ENCODE data around the gene UGDH. TPM values are rescaled to one million over a fixed set of nuclear protein-coding genes. Genes with fewer than 3 reads are reported as not detected.
A peak's percentile ranks its signal among the peaks of the same experiment; 100 is the strongest.

UGDH gene
- total and polyA plus RNA-seq, 9 of the 15 experiments (the other 6 are each of a cell fraction or from before 2014, with no cell fraction given): 5.5 to 21.7 (median 16.2) TPM

- TF ChIP-seq CTCF (IDR thresholded peaks at IDR 0.05 in 2 of 3, conservative IDR thresholded peaks at IDR 0.05 in 1 of 3; ENCODE audit: insufficient read depth in 2 of 3, low read depth in 1 of 3, low read length in 3 of 3) (no peak; a peak in 1 of 6 replicates), SMAD2 (IDR thresholded peaks at IDR 0.05; ENCODE audit: low read depth, low read length) (no peak), POLR2B (IDR thresholded peaks at IDR 0.05; ENCODE audit: low read depth, partially characterized antibody) (peak; percentile 99), NKRF (IDR thresholded peaks at IDR 0.05; ENCODE audit: borderline replicate concordance) (peak; percentile 52; the same call in 1 of the 2 replicates), CEBPB (tag; IDR thresholded peaks at IDR 0.05) (peak; percentile 99), C11orf30 (IDR thresholded peaks at IDR 0.05; ENCODE audit: low read depth) (peak; percentile 96), HIVEP1 (CRISPR knock-in tag; IDR thresholded peaks at IDR 0.05) (no peak), PHTF2 (CRISPR knock-in tag; IDR thresholded peaks at IDR 0.05) (no peak), RERE (CRISPR knock-in tag; IDR thresholded peaks at IDR 0.05; ENCODE audit: borderline replicate concordance) (no peak), TCF15 (CRISPR knock-in tag; IDR thresholded peaks at IDR 0.05) (no peak), E2F5 (CRISPR knock-in tag; IDR thresholded peaks at IDR 0.05) (0 out of 2 replicates have a peak, but pooled peaks have one; percentile 62), MLLT1 (IDR thresholded peaks at IDR 0.05) (peak; percentile 29 to 90; a peak in 3 of 4 replicates), EP300 (IDR thresholded peaks at IDR 0.05; ENCODE audit: low read length) (peak; percentile 56; the same call in 1 of the 2 replicates), BRD4 (IDR thresholded peaks at IDR 0.05) (peak; percentile 94), SMARCA5 (IDR thresholded peaks at IDR 0.05) (no peak; the same call in 1 of the 2 replicates)
These were observed 68.5 kb downstream of the UGDH start, which contains the start of the genes LIAS and RPL9 (continued) for GRCh38 chr4:39458505-39459300.
